HepG2 (cell line): ENCODE data around the gene HCRT. TPM values are rescaled to one million over a fixed set of nuclear protein-coding genes. Genes with fewer than 3 reads are reported as not detected.

ENCODE experiments used
- ATAC-seq: fragments of 200-7000 bp; cut with Tn5 transposase; 3 replicates; pipeline ENCODE4 v1.9.1; 2020; ENCODE audit warnings: mild to moderate bottlenecking, moderate library complexity
- BruUV-seq: library from RNA; stranded (reverse); fragments of 400-500 nt; replicated peaks from 2 replicates; lab custom pipeline; 2021; lab: Mats Ljungman, UMichigan
- CTCF ChIA-PET: fragments of 300-600 bp; formaldehyde crosslinking; extraction: SDS; loops from one replicate; lab custom pipeline; 2021; ENCODE audit warnings: low total read pairs, inconsistent platforms, low intra/inter-chr PET ratio; lab: Yijun Ruan, JAX
- POLR2A ChIA-PET: fragments of 350-600 bp; sonication (Branson Sonifier 250); formaldehyde crosslinking; loops from one replicate; lab custom pipeline; 2020; ENCODE audit warnings: antibody characterized with exemption, inconsistent platforms; lab: Yijun Ruan, JAX
- DNase-seq: peaks from one replicate; pipeline ENCODE4 v3.0.0-alpha.2; 2015; ENCODE audit warnings: low spot score
- FAIRE-seq: peaks from 3 replicates; lab custom pipeline; 2011; peaks lifted over from hg19 to GRCh38; lab: Jason Lieb, UNC
- H2AFZ ChIP-seq: one replicate; pipeline ENCODE4 v1.6.1; 2011; ENCODE audit warnings: low read length, inconsistent platforms
- H3K27ac ChIP-seq: fragments of 300-600 bp; 3 replicates; pipeline ENCODE4 v1.8.0; 2011; ENCODE audit warnings: mixed run types, mild to moderate bottlenecking, mixed read lengths, low read length, inconsistent platforms; ENCODE audit not compliant: insufficient read depth; ENCODE audit errors: extremely low read length
- H3K27me3 ChIP-seq, 2 experiments: fragments of 200-600 bp in 1 of 2; 2 replicates in 1 of 2; 3 replicates in 1 of 2; pipeline versions ENCODE4 v1.6.0 to v1.8.0; 2011; ENCODE audit warnings: low read length in 2 of 2, mild to moderate bottlenecking in 2 of 2, moderate library complexity in 2 of 2, inconsistent platforms in 1 of 2; ENCODE audit not compliant: insufficient read depth in 2 of 2, control insufficient read depth in 1 of 2
- H3K36me3 ChIP-seq, 2 experiments: fragments of 200-600 bp in 1 of 2; replicated peaks in 1 of 2; 2 replicates in 1 of 2; 3 replicates in 1 of 2; pipeline versions ENCODE4 v1.5.1 to v1.8.0; 2011; ENCODE audit warnings: low read length in 2 of 2, inconsistent platforms in 1 of 2; ENCODE audit not compliant: insufficient read depth in 2 of 2, control insufficient read depth in 1 of 2
- H3K4me1 ChIP-seq: 2 replicates; pipeline ENCODE4 v1.5.1; 2012; ENCODE audit warnings: low read length, inconsistent platforms; ENCODE audit not compliant: insufficient read depth
- H3K4me2 ChIP-seq: 2 replicates; pipeline ENCODE4 v1.6.0; 2011; ENCODE audit warnings: low read depth, low read length, inconsistent platforms
- H3K4me3 ChIP-seq, 3 experiments: fragments of 200-600 bp in 1 of 3; sonication (generic), shearing (Covaris generic) in 1 of 3; replicated peaks in 1 of 3; 2 replicates each; pipeline ENCODE4 v1.5.1; 2011 to 2016; ENCODE audit warnings: low read length in 3 of 3, inconsistent platforms in 2 of 3, low read depth in 2 of 3, mild to moderate bottlenecking in 2 of 3, control low read depth in 1 of 3, mixed read lengths in 1 of 3; ENCODE audit not compliant: insufficient read depth in 1 of 3
- H3K79me2 ChIP-seq: one replicate; pipeline ENCODE4 v1.6.1; 2011; ENCODE audit warnings: low read length, inconsistent platforms; ENCODE audit not compliant: insufficient read depth
- H3K9ac ChIP-seq: 2 replicates; pipeline ENCODE4 v1.6.0; 2011; ENCODE audit warnings: mild to moderate bottlenecking, low read depth, low read length, inconsistent platforms; ENCODE audit not compliant: insufficient read depth
- H3K9me3 ChIP-seq: 2 replicates; pipeline ENCODE4 v1.5.1; 2012; ENCODE audit warnings: mild to moderate bottlenecking, low read length
- H4K20me1 ChIP-seq: 2 replicates; pipeline ENCODE4 v1.6.0; 2011; ENCODE audit warnings: inconsistent platforms, mild to moderate bottlenecking, low read length, moderate library complexity; ENCODE audit not compliant: insufficient read depth
- RORA ChIP-seq: sonication (generic); formaldehyde crosslinking; IDR thresholded peaks from 2 replicates; pipeline ENCODE4 v1.5.0; 2020; ENCODE audit warnings: mild to moderate bottlenecking, missing genetic modification reagents, moderate library complexity
- RXRB ChIP-seq: IDR thresholded peaks from 2 replicates; pipeline ENCODE4 v1.6.1; 2016; ENCODE audit warnings: borderline replicate concordance, missing genetic modification reagents, missing compliant biosample characterization
- SALL2 ChIP-seq: sonication (generic); formaldehyde crosslinking; IDR thresholded peaks from 2 replicates; pipeline ENCODE4 v1.8.1; 2023; ENCODE audit warnings: mild to moderate bottlenecking, missing genetic modification reagents, inconsistent platforms
- ZNF296 ChIP-seq: sonication (generic); formaldehyde crosslinking; conservative IDR thresholded peaks from 2 replicates; pipeline ENCODE4 v1.5.0; 2020; ENCODE audit warnings: mild to moderate bottlenecking, missing genetic modification reagents
- WGBS: methylation state at CpG from one replicate; pipeline ENCODE4 v1.1.6; 2017; ENCODE audit warnings: low lambda C conversion rate; 5-methylcytosine and 5-hydroxymethylcytosine counted together
- in situ Hi-C: cut with HindIII; loops from 2 replicates; pipeline ENCODE4 v1.10.0; 2017; ENCODE audit warnings: low pct_unique_long_range_greater_than_20kb; ENCODE audit not compliant: extremely low pct_ligation_motif_present
- intact Hi-C: fragments of 100-400 bp; cut with micrococcal nuclease; formaldehyde crosslinking; loops from one replicate; pipeline ENCODE4 v1.10.0; 2022; ENCODE audit not compliant: unreplicated experiment
- polyA plus RNA-seq, 8 experiments: library from polyadenylated mRNA; depleted of rRNA in 3 of 8; stranded (reverse) in 7 of 8; unstranded in 1 of 8; fragments of >200 nt; fragmentation: Illumina TruSeq in 4 of 8; extraction: Trizol in 4 of 8; gene quantifications; 2 replicates each; pipeline versions ENCODE4 v1.2.1 to v1.2.3, GENCODE V29; 2011 to 2016; ENCODE audit warnings: low read depth in 4 of 8, missing spikeins in 1 of 8, mixed read lengths in 1 of 8; ENCODE audit not compliant: insufficient read depth in 1 of 8
- total RNA-seq, 5 experiments: library from RNA; depleted of rRNA; stranded (reverse); fragments of >200 nt; fragmentation: Illumina TruSeq; extraction: Trizol; gene quantifications; 2 replicates each; pipeline ENCODE4 v1.2.3, GENCODE V29; 2016; ENCODE audit warnings: low read depth in 1 of 5
- TF ChIP-seq, protein P1 (sequence below): sonication (generic); formaldehyde crosslinking; IDR thresholded peaks from 2 replicates; pipeline ENCODE4 v1.5.1; 2020; ENCODE audit warnings: missing genetic modification reagents, mild to moderate bottlenecking, borderline replicate concordance
- TF ChIP-seq, protein P2 (sequence below): fragments of 450-650 bp; IDR thresholded peaks from 2 replicates; pipeline ENCODE4 v1.6.1; 2016

HCRT gene
- total and polyA plus RNA-seq, 2 of the 13 experiments (the other 11 are each of a cell fraction or from before 2014, with no cell fraction given), result not detected

DNA sequence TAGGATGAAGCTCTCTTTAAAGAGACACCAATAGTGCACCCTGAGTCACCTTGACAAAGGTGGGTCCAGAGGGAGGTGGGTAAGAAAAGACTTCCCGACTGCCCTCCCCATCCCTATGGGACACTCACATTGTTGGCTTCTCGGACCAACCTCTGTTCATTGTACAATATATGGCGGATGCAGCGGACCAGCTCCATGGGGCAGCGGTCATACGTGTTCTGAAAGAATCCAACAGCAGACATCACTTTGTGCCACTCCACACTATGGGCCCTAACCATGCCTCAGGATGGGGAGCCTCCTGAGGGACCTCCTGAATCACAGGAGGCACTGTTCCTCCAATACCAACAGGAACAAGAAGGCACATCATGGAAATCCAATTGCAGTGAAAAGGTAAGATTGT is 39.4 kb upstream of the HCRT start:
- FAIRE-seq, result no peak
- intact Hi-C loops, result loop anchor here (10.0 kb wide), 1 partner anchor 60 kb away; the partner anchor contains the start of gene STAT5A
- CTCF ChIA-PET, result no interaction called here

More for the DNA sequence above, 39.4 kb upstream of the HCRT start:
- POLR2A ChIA-PET, result no interaction called here
- Histone ChIP-seq H4K20me1 (no peaks in the 10 kb centered on the region), H3K27ac (no peak overlapping the region), H3K36me3 (peaks cover 11 to 21% of the 10 kb centered on the region in 2 experiments; a peak in 4 of 5 replicates), H3K4me2 (no peak overlapping the region), H2AFZ (no peak overlapping the region), H3K79me2 (no peaks in the 10 kb centered on the region), H3K27me3 (no peaks in the 10 kb centered on the region), H3K4me1 (no peaks in the 10 kb centered on the region), H3K9me3 (no peaks in the 10 kb centered on the region), H3K9ac (no peak overlapping the region), H3K4me3 (no peak overlapping the region)
- no TSS peak for BruUV-seq
- TF ChIP-seq RORA, result no peak
- no peak for TF ChIP-seq SALL2 (CRISPR knock-in tag)
- TF ChIP-seq RXRB (CRISPR knock-in tag), result no peak
- no peak for TF ChIP-seq ZNF296 (CRISPR knock-in tag)
- TF ChIP-seq, protein P1, sequence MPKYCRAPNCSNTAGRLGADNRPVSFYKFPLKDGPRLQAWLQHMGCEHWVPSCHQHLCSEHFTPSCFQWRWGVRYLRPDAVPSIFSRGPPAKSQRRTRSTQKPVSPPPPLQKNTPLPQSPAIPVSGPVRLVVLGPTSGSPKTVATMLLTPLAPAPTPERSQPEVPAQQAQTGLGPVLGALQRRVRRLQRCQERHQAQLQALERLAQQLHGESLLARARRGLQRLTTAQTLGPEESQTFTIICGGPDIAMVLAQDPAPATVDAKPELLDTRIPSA, result no peak
- TF ChIP-seq, protein P2, sequence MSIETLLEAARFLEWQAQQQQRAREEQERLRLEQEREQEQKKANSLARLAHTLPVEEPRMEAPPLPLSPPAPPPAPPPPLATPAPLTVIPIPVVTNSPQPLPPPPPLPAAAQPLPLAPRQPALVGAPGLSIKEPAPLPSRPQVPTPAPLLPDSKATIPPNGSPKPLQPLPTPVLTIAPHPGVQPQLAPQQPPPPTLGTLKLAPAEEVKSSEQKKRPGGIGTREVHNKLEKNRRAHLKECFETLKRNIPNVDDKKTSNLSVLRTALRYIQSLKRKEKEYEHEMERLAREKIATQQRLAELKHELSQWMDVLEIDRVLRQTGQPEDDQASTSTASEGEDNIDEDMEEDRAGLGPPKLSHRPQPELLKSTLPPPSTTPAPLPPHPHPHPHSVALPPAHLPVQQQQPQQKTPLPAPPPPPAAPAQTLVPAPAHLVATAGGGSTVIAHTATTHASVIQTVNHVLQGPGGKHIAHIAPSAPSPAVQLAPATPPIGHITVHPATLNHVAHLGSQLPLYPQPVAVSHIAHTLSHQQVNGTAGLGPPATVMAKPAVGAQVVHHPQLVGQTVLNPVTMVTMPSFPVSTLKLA, result no peak
- ATAC-seq (no peak), DNase-seq (no peak)
- 92% methylated on average over 6 of the region's 6 CpGs for WGBS
- in situ Hi-C loops, result no loop called here
